ENCODE data around the gene TXN2.
"Not testable (repeated sequence)": the region's sequence is repeated elsewhere in the genome, so short reads cannot be mapped to it uniquely, and the experiment has no call there.

TXN2 gene

DNA sequence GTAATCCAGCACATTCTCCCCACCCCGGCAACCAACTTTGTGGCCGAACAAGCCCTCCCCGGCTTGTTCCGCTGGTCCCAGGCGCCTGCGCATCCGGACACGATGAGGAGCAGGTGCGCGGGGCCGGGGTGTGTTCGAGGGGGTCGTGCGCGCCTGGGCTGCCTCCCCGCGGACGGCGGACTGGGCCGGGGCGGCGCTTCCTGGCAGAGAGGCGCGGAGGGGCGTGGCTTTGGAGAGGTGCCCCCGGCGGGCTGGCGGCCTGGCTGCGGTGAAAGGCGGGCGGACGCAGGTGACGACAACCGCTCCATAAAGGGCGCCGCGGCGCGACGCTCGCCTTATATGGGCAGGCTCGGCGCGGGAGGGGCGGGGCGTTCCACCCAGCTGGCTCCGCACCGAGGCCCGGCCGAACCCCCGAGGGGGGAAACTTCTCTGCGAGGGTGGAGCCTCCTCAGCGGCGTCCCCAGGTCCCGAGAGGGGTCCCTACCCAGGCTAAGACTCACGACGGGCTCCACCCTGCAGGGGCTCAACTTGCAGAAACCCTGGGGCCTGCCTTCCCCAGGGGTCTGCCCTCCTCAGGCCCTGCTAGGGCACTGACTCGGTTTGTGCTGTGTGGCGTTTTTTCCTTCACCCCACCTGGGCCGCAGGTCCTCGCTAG lies 26.4 kb downstream of the TXN2 start:
- peak; percentile 96 to 97 for DNase-seq

- DNase-seq = peak; percentile 33 to 39
Observed at GRCh38 chr22:36453855-36454378, 27.5 kb downstream of the TXN2 start.

GRCh38 chr22:36452978-36453607 lies 28.3 kb downstream of the TXN2 start:
- DNase-seq = not testable (repeated sequence)

GRCh38 chr22:36452250-36452977 lies 29.0 kb downstream of the TXN2 start:
- no peak for DNase-seq

DNA sequence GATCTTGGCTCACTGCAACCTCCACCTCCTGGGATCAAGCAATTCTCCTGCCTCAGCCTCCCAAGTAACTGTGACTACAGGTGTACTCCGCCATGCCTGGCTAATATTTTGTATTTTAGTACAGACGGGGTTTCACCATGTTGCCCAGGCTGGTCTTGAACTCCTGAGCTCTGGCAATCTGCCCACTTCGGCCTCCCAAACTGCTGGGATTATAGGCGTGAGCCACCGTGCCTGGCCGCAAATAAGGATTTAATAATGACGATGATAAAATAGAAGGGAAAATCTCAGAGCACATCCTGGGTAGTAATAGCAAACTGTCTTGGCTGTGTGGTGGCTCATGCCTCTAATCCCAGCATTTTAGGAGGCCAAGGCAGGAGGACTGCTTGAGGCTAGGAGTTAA lies 30.5 kb downstream of the TXN2 start:
- not testable (repeated sequence) for DNase-seq

GRCh38 chr22:36449596-36450175 lies 31.8 kb downstream of the TXN2 start:
- DNase-seq = no peak

DNA sequence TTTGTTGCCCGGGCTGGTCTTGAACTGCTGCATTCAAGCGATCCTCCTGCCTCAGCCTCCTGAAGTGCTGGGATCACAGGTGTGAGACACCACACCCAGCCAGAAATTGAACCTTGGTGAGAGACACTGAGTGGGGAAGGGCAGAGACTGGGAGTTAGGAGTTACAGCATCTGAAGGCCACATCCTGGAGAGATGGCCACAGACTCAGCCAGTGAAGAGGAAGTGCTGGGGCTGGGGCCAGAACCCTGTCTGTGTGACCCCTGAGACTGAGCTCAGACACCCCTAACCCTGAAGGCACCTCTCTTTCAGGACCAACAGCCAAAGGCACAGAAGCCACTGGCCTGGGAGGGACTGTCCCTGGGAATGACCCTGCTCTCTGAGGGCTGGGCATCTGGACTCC lies 33.8 kb downstream of the TXN2 start:
- DNase-seq = no peak

GRCh38 chr22:36445158-36445668 lies 36.2 kb downstream of the TXN2 start:
- no peak for DNase-seq

DNA sequence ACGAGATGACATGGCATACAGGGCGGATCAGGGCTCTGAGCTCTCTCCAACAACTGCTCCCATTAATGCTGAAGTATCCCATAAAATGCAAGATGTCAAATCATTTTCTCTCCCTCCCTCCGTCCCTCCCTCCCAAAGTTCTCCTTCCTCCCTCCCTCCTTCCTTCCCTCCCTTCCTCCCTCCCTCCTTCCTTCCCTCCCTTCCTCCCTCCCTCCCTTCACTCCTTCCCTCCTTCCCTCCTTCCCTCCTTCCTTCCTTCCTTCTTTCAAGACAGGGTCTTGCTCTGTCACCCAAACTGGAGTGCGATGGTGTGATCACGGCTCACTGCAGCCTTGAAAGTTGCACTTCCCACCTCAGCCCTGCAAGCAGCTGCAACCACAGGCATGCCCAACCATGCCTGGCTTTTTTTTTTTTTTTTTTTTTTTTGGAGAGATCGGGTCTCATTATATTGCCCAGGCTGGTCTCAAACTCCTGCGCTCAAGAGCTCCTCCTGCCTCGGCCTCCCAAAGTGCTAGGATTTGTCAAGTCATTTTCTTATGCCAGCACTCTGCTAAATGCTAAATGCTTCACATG lies 38.2 kb downstream of the TXN2 start:
- no peak for DNase-seq

DNA sequence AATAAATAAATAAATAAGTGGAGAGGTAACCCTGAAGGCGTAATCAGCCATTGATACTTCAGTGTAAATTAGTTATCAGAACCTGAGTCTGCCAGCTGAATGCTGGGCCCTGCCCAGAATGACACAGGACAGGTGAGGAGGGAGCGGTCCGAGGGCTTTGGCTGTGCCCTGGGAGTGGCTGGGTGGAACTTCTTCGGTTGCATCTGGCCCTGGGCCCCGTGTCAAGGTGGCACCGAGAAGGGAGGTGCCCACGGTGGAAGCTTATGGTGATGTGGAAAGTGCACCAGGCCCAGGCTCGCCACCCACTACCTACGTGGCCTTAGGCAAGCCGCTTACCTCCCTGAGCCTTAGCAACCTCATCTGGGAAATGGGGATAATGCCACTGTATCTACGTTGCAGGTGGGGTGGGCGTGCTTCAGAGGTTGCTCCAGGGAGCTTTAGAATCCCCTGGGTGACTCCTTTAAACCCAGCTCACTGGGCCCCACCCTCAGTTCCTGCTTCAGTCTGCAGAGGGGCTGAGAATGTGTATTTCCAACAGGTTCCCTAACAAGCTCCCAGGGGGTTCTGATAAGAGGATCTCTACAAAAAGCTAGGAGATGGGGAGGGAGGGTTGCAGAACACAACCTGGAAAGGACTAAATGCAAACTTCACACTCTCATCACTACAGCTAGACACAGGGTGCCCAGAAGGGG lies 38.8 kb downstream of the TXN2 start:
- DNase-seq = no peak

DNA sequence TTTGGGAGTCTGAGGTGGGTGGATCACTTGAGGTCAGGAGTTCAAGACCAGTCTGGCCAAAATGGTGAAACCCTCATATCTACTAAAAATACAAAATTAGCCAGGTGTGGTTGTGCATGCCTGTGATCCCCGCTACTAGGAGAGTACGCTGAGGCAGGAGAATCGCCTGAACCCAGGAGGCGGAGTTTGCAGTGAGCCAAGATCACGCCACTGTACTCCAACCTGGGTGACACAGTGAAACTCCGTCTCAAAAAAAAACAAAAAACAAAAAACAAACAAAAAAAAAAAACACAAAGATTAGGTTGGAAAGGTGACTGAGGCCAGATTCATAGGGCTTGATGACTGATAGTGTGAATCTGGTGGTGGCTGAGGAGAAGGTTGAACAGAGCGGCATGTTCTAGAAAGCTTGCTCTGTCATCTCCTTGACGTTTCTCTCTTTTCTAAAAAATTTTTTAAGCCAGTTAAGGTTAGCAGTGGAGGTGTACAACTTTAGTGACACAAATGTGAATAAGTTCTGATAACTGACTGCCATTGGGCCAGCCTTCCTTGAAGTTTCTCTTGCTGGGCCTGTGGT lies 40.9 kb downstream of the TXN2 start:
- DNase-seq = no peak

DNA sequence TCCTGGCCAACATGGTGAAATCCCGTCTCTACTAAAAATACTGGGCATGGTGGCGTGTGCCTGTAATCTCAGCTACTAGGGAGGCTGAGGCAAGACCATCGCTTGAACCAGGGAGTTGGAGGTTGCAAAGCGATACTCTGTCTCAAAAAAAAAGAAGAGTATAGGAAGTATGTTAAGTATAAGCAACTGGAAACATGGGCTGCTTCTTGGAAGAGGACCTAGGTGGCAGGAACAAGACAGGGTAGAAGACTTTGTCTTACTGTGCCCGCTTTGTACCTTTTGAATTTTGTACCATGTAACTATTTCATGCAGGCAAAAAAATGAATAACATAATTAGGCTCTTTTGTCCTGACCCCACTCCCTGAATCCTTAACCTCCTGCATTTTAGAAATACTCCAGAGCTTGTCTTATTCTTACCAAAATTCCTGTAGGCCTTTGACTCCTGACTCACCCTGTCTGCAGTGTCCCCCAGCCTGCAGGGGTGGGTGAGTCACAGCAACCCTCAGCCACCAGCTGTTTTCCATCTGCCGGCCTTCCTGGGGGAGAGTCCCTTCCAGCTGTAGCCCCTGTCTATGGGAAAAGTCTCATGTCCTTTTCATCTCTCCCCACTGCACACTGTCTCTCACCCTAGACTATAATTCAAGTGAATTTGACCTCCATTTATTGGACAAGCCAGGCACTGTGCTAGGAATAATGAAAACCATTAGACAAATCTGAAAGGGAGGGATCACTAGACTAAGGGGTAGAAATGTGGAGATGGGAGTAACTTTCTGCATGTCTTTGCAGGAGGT lies 41.8 kb downstream of the TXN2 start:
- peak; percentile 41 to 52 for DNase-seq

DNA sequence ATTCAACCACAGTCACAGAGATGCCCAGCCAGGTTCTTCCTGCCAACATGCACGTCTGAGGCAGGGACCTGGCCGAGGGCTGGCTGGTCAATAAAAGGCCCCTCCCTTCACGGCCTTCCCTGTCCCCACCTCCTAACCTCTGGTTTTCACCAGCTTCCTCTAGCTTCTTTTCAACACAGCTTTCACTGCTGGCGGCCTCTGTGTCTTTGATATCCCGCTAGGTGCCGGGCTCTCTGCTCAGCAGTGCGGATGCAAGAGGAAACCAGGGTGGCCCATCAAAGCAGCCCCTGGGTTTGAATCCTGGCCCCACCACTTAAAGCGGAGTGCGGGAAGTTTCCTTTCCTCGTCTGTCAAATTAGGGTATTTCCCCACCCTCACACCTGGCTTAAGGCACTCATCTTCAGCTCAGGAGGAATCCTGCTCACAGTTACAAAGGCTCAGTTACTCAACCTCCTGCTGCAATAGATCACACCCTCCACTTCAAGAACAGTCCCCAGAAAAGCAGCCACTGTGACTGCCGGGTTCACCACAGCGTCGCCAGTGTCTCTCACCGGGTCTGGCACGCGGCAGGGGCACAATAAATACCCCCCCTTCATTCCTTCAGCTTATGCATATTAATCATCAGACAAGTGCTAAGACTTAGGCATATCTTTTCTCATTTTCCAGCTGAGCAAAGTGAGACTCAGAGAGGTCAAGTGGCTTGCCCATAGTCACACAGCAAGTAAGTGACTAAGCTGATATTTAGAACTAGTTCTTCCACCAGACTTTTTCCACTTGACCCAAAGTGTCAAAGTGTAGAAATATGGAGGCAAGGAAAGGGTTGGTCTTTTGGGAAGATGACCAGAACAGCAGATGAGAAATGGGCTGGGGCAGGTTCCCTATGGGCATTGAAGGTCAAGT lies 45.7 kb downstream of the TXN2 start:
- DNase-seq = peak; percentile 70 to 71

DNA sequence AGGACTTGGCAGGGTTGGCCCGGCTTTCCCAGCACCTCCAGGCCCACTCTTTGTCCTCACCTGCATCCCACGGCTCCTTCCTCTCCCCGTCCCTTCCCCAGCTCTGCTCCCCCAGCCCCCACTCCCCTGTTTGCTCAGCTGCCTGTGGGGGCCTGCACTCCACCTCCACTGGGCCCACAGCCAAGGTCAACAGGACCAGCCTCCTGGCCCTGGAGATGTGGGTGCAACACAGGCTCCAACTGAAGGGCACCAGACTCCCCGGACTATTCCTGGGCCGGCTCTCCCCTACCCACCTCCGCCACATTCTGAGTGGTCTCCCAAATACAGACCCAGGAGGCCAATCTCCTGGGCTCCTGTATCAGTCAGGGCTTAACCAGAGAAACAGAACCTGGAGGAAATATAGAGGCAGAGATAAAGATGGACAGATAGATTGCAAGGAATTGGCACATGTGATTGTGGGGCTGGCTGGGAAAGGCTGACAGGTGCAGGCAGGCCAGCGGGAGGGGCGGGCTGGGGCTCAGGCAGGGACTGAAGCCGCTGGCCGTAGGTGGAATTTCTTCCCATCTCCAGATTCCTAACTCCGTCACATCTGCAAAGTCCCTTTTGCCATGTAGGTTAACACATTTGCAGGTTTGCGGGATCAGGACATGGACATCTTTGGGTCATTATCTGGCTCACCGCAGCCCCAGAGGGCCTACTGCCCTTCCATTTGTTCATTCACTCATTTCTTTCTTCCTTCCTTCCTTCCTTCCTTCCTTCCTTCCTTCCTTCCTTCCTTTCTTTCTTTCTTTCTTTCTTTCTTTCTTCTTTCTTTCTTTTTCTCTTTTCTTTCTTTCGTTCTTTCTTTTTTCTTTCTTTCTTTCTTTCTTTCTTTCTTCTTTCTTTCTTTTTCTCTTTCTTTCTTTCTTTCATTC lies 47.9 kb downstream of the TXN2 start:
- DNase-seq = no peak

GRCh38 chr22:36432592-36433317 lies 48.7 kb downstream of the TXN2 start:
- DNase-seq = no peak

GRCh38 chr22:36431977-36432376 lies 49.5 kb downstream of the TXN2 start:
- DNase-seq = no peak

- DNase-seq = no peak
Observed at GRCh38 chr22:36430863-36431262, 50.6 kb downstream of the TXN2 start.

DNA sequence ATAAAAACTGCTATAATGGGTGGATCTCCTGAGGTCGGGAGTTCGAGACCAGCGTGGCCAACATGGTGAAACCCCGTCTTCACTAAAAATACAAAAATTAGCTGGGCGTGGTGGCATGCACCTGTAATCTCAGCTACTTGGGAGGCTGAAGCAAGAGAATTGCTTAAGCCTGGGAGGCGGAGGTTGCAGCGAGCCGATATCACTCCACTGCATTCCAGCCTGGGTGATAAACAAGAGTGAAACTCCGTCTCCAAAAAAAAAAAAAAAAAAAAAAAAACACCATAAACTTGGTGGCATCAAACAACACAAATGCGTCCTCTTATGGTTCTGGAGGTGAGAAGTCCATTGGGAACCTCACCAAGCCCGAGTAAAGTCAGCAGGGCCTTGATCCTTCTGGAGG lies 53.5 kb downstream of the TXN2 start:
- not testable (repeated sequence) for DNase-seq
